Neural cell (in vitro differentiated cells): ENCODE measurements around the gene HDLBP. TPM values are rescaled to one million over a fixed set of nuclear protein-coding genes. Genes with fewer than 3 reads are reported as not detected.

Experiments used
- H2AFZ ChIP-seq: fragments of 200-600, 300-800 bp; sonication (generic), shearing (Covaris generic); 2 replicates; pipeline ENCODE4 v1.6.0; 2014; ENCODE audit warnings: low read depth, mild to moderate bottlenecking, antibody characterized with exemption, low read length, moderate library complexity
- H3F3A ChIP-seq: fragments of 200-600 bp; shearing (Covaris generic); 2 replicates; pipeline ENCODE4 v1.6.1; 2016; ENCODE audit warnings: mild to moderate bottlenecking, moderate library complexity, mixed read lengths, antibody characterized with exemption, low read length; ENCODE audit not compliant: insufficient read depth, poor library complexity, severe bottlenecking
- H3K27ac ChIP-seq: fragments of 200-600, 300-800 bp; sonication (generic), shearing (Covaris generic); 2 replicates; pipeline ENCODE4 v1.5.1; 2014; ENCODE audit warnings: mild to moderate bottlenecking, low read length, moderate library complexity
- H3K27me3 ChIP-seq: fragments of 300-800, 200-600 bp; sonication (generic), shearing (Covaris generic); 2 replicates; pipeline ENCODE4 v1.6.0; 2014; ENCODE audit warnings: mild to moderate bottlenecking, low read depth, low read length, moderate library complexity; ENCODE audit not compliant: insufficient read depth
- H3K36me3 ChIP-seq: fragments of 300-800, 200-600 bp; sonication (generic), shearing (Covaris generic); 2 replicates; pipeline ENCODE4 v1.5.1; 2014; ENCODE audit warnings: mild to moderate bottlenecking, antibody characterized with exemption, low read length, moderate library complexity; ENCODE audit not compliant: insufficient read depth
- H3K4me2 ChIP-seq: fragments of 300-800, 200-600 bp; sonication (generic), shearing (Covaris generic); 2 replicates; pipeline ENCODE4 v1.6.0; 2014; ENCODE audit warnings: mild to moderate bottlenecking, low read length
- H3K4me3 ChIP-seq: fragments of 300-800, 200-600 bp; sonication (generic), shearing (Covaris generic); 2 replicates; pipeline ENCODE4 v1.5.1; 2014; ENCODE audit warnings: mild to moderate bottlenecking, low read length, moderate library complexity
- H3K79me2 ChIP-seq: fragments of 200-600 bp; shearing (Covaris generic); replicated peaks from 2 replicates; pipeline ENCODE4 v1.6.0; 2014; ENCODE audit warnings: mild to moderate bottlenecking, low read length, moderate library complexity; ENCODE audit not compliant: insufficient read depth
- H3K9ac ChIP-seq: fragments of 300-800, 200-600 bp; sonication (generic), shearing (Covaris generic); 2 replicates; pipeline ENCODE4 v1.6.1; 2016; ENCODE audit warnings: mild to moderate bottlenecking, low read length, mixed read lengths
- H3K9me2 ChIP-seq: fragments of 200-600 bp; shearing (Covaris generic); 2 replicates; pipeline ENCODE4 v1.6.1; 2016; ENCODE audit warnings: mild to moderate bottlenecking, low read length, mixed read lengths; ENCODE audit not compliant: insufficient read depth
- H3K9me3 ChIP-seq: fragments of 200-600, 300-800 bp; sonication (generic), shearing (Covaris generic); 2 replicates; pipeline ENCODE4 v1.6.1; 2016; ENCODE audit warnings: mild to moderate bottlenecking, mixed run types, low read length, moderate library complexity, mixed read lengths
- H4K20me1 ChIP-seq: fragments of 200-600 bp; shearing (Covaris generic); 2 replicates; pipeline ENCODE4 v1.6.1; 2016; ENCODE audit warnings: mild to moderate bottlenecking, mixed run types; ENCODE audit not compliant: insufficient read depth
- CTCF ChIP-seq: fragments of 450-650 bp; IDR thresholded peaks from 2 replicates; pipeline ENCODE4 v1.5.1; 2014; ENCODE audit warnings: antibody characterized with exemption, mild to moderate bottlenecking, moderate library complexity; ENCODE audit not compliant: poor library complexity, severe bottlenecking
- EP300 ChIP-seq: fragments of 450-650 bp; conservative IDR thresholded peaks from 2 replicates; pipeline ENCODE4 v1.6.1; 2014; ENCODE audit warnings: antibody characterized with exemption, mild to moderate bottlenecking, moderate library complexity; ENCODE audit not compliant: poor library complexity, severe bottlenecking
- EZH2 ChIP-seq: fragments of 200-600, 300-800 bp; shearing (Covaris generic), sonication (generic); IDR thresholded peaks from 2 replicates; pipeline ENCODE4 v1.6.1; 2014; ENCODE audit warnings: antibody characterized with exemption, low read length, borderline replicate concordance, mild to moderate bottlenecking; ENCODE audit not compliant: insufficient read depth, poor library complexity, severe bottlenecking
- MXI1 ChIP-seq: fragments of 450-650 bp; conservative IDR thresholded peaks from 2 replicates; pipeline ENCODE4 v1.6.1; 2014; ENCODE audit warnings: antibody characterized with exemption, mild to moderate bottlenecking; ENCODE audit not compliant: poor library complexity, severe bottlenecking
- POLR2AphosphoS5 ChIP-seq: IDR thresholded peaks from 2 replicates; pipeline ENCODE4 v1.6.1; 2012
- RAD21 ChIP-seq: fragments of 450-650 bp; conservative IDR thresholded peaks from 2 replicates; pipeline ENCODE4 v1.6.1; 2014; ENCODE audit warnings: antibody characterized with exemption, mild to moderate bottlenecking, moderate library complexity
- SMC3 ChIP-seq: fragments of 450-650 bp; conservative IDR thresholded peaks from 2 replicates; pipeline ENCODE4 v1.6.1; 2014; ENCODE audit warnings: antibody characterized with exemption, mild to moderate bottlenecking, moderate library complexity; ENCODE audit not compliant: poor library complexity
- TAF1 ChIP-seq: IDR thresholded peaks from 2 replicates; pipeline ENCODE4 v1.6.1; 2012; ENCODE audit warnings: low read depth
- polyA plus RNA-seq: library from polyadenylated mRNA; depleted of rRNA; stranded (reverse); fragments of >200 nt; gene quantifications from 2 replicates; pipeline ENCODE4 v1.2.3, GENCODE V29; 2014
- TF ChIP-seq, protein P1 (sequence below): IDR thresholded peaks from 2 replicates; pipeline ENCODE4 v1.6.1; 2012; ENCODE audit warnings: borderline replicate concordance

HDLBP gene
- polyA plus RNA-seq, 1 donor from 2014 or later = 61.9 TPM

DNA sequence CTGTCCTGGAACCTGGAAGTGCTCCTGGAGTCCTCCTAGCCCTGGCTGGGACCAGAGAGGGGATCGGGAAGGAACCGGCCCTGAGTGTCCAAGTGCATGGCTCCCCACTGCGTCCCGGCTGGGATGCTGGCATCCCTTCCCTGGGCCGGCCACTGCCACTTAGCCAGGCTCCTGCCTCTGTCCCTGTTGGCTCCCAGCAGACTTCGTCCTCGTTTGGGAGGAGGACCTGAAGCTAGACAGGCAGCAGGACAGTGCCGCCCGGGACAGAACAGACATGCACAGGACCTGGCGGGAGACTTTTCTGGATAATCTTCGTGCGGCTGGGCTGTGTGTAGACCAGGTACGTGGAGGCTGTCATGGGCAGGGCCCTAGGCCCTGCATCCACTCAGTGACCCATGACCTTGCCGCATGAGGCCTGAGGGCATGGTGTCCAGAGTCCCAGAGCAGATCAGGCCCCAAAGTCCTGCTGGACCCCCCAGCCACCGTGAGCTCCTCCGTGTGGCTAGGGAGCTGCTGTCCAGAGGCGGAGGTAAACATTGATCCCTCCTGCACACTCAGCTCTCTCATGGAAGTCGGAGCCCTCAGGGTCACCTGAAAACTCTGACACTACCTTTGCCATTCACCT lies 119.9 kb downstream of the HDLBP start:
- H3K9me3 ChIP-seq = no peaks in the 10 kb centered on the region
- no peak overlapping the region for H3K9ac ChIP-seq
- no peaks in the 10 kb centered on the region for H4K20me1 ChIP-seq
- no peaks in the 10 kb centered on the region for H3K9me2 ChIP-seq
- TF ChIP-seq EZH2 = no peak
- TF ChIP-seq CTCF = no peak
- no peak for TF ChIP-seq TAF1
- TF ChIP-seq, protein P1, sequence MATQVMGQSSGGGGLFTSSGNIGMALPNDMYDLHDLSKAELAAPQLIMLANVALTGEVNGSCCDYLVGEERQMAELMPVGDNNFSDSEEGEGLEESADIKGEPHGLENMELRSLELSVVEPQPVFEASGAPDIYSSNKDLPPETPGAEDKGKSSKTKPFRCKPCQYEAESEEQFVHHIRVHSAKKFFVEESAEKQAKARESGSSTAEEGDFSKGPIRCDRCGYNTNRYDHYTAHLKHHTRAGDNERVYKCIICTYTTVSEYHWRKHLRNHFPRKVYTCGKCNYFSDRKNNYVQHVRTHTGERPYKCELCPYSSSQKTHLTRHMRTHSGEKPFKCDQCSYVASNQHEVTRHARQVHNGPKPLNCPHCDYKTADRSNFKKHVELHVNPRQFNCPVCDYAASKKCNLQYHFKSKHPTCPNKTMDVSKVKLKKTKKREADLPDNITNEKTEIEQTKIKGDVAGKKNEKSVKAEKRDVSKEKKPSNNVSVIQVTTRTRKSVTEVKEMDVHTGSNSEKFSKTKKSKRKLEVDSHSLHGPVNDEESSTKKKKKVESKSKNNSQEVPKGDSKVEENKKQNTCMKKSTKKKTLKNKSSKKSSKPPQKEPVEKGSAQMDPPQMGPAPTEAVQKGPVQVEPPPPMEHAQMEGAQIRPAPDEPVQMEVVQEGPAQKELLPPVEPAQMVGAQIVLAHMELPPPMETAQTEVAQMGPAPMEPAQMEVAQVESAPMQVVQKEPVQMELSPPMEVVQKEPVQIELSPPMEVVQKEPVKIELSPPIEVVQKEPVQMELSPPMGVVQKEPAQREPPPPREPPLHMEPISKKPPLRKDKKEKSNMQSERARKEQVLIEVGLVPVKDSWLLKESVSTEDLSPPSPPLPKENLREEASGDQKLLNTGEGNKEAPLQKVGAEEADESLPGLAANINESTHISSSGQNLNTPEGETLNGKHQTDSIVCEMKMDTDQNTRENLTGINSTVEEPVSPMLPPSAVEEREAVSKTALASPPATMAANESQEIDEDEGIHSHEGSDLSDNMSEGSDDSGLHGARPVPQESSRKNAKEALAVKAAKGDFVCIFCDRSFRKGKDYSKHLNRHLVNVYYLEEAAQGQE = no peak
- no peak for TF ChIP-seq POLR2AphosphoS5
- TF ChIP-seq RAD21 = no peak
- TF ChIP-seq SMC3 = no peak
- no peak for TF ChIP-seq MXI1
- no peak for TF ChIP-seq EP300
- no peak overlapping the region for H3K27ac ChIP-seq
- no peaks in the 10 kb centered on the region for H3K27me3 ChIP-seq
- no peaks in the 10 kb centered on the region for H3F3A ChIP-seq
- no peaks in the 10 kb centered on the region for H3K36me3 ChIP-seq
- no peak overlapping the region for H3K4me3 ChIP-seq
- H3K79me2 ChIP-seq = no peaks in the 10 kb centered on the region
- H3K4me2 ChIP-seq = no peak overlapping the region
- H2AFZ ChIP-seq = no peak overlapping the region

GRCh38 chr2:241194811-241195210 lies 120.7 kb downstream of the HDLBP start:
- H3K27me3 ChIP-seq = no peaks in the 10 kb centered on the region
- no peak for TF ChIP-seq EP300
- TF ChIP-seq, protein P1 = no peak
- no peak overlapping the region for H3K4me3 ChIP-seq
- no peak overlapping the region for H3K4me2 ChIP-seq
- H3K9me3 ChIP-seq = no peaks in the 10 kb centered on the region
- H3K9ac ChIP-seq = no peak overlapping the region
- no peak overlapping the region for H3K27ac ChIP-seq
- H4K20me1 ChIP-seq = no peaks in the 10 kb centered on the region
- H2AFZ ChIP-seq = no peak overlapping the region
- H3K79me2 ChIP-seq = no peaks in the 10 kb centered on the region
- no peaks in the 10 kb centered on the region for H3F3A ChIP-seq
- no peaks in the 10 kb centered on the region for H3K9me2 ChIP-seq
- no peaks in the 10 kb centered on the region for H3K36me3 ChIP-seq
